NCI-H510A treated with DMSO at 0.1 percent for 48 hours (cell line): ENCODE measurements around the gene IL2RA.
A peak's percentile ranks its signal among the peaks of the same experiment; 100 is the strongest.
"Not testable (repeated sequence)": the region's sequence is repeated elsewhere in the genome, so short reads cannot be mapped to it uniquely, and the experiment has no call there.

Source experiments
- DNase-seq: peaks from one replicate; lab custom pipeline; 2025; lab: John Stamatoyannopoulos, UW

Gene IL2RA

GRCh38 chr10:5981529-5981928 lies 80.6 kb downstream of the IL2RA start:
- no peak for DNase-seq

- DNase-seq, result no peak
These were observed 84.0 kb downstream of the IL2RA start for GRCh38 chr10:5978230-5978489.

GRCh38 chr10:5977471-5978229 lies 84.5 kb downstream of the IL2RA start, which contains the start of gene IL15RA:
IL15RA (minus strand) TSS chr10:5977543; CDS start chr10:5977492, 51 bp downstream.
- peak; percentile 2 for DNase-seq

- no peak for DNase-seq
These were observed 85.4 kb downstream of the IL2RA start for GRCh38 chr10:5976512-5977470.

GRCh38 chr10:5975641-5976473 lies 86.3 kb downstream of the IL2RA start:
- no peak for DNase-seq

- DNase-seq, result no peak
These were observed 89.1 kb downstream of the IL2RA start for GRCh38 chr10:5973069-5973468.

GRCh38 chr10:5971886-5972285 lies 90.3 kb downstream of the IL2RA start:
- no peak for DNase-seq

- DNase-seq, result no peak
These were observed 90.8 kb downstream of the IL2RA start for GRCh38 chr10:5971315-5971832.

GRCh38 chr10:5970527-5970926 lies 91.6 kb downstream of the IL2RA start:
- DNase-seq, result no peak

GRCh38 chr10:5970066-5970465 lies 92.1 kb downstream of the IL2RA start:
- no peak for DNase-seq

- no peak for DNase-seq
These were observed 93.3 kb downstream of the IL2RA start for GRCh38 chr10:5968681-5969453.

- no peak for DNase-seq
These were observed 94.0 kb downstream of the IL2RA start for GRCh38 chr10:5968037-5968680.

- no peak for DNase-seq
These were observed 96.9 kb downstream of the IL2RA start for GRCh38 chr10:5965266-5965665.

GRCh38 chr10:5964736-5965135 lies 97.4 kb downstream of the IL2RA start:
- no peak for DNase-seq

GRCh38 chr10:5963591-5963990 lies 98.6 kb downstream of the IL2RA start:
- no peak for DNase-seq

GRCh38 chr10:5963071-5963470 lies 99.1 kb downstream of the IL2RA start:
- DNase-seq, result no peak

GRCh38 chr10:5962358-5962940 lies 99.7 kb downstream of the IL2RA start:
- not testable (repeated sequence) for DNase-seq

GRCh38 chr10:5961405-5962100 lies 100.6 kb downstream of the IL2RA start:
- no peak for DNase-seq

GRCh38 chr10:5960973-5961275 lies 101.2 kb downstream of the IL2RA start:
- not testable (repeated sequence) for DNase-seq
